HG03354 (cell line): ENCODE data around the gene HSD3B7.
A peak's percentile ranks its signal among the peaks of the same experiment; 100 is the strongest.

ENCODE experiments used
- ATAC-seq: cut with Tn5 transposase; IDR thresholded peaks from one replicate; pipeline ENCODE4 v1.9.1; 2021; ENCODE audit warnings: mild to moderate bottlenecking; ENCODE audit not compliant: unreplicated experiment, poor library complexity, severe bottlenecking

The HSD3B7 gene

DNA sequence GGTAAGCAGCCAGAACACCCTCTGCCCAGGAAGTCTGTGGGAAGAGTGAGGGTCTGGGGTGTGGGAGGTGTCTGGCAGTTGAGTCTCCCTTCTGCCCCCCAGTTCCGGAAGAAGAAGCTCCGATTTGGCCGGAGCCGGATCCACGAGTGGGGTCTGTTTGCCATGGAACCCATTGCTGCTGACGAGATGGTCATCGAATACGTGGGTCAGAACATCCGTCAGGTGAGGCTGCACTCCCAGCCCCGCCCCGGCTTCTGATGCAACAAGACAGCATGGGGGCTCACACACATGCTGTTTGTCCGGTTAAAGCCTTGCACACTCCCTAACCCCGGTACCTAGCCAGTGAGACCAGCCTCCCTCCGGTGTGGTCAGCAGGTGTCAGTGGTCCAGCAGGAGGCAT lies 4.0 kb upstream of the HSD3B7 start:
- ATAC-seq, result no peak

DNA sequence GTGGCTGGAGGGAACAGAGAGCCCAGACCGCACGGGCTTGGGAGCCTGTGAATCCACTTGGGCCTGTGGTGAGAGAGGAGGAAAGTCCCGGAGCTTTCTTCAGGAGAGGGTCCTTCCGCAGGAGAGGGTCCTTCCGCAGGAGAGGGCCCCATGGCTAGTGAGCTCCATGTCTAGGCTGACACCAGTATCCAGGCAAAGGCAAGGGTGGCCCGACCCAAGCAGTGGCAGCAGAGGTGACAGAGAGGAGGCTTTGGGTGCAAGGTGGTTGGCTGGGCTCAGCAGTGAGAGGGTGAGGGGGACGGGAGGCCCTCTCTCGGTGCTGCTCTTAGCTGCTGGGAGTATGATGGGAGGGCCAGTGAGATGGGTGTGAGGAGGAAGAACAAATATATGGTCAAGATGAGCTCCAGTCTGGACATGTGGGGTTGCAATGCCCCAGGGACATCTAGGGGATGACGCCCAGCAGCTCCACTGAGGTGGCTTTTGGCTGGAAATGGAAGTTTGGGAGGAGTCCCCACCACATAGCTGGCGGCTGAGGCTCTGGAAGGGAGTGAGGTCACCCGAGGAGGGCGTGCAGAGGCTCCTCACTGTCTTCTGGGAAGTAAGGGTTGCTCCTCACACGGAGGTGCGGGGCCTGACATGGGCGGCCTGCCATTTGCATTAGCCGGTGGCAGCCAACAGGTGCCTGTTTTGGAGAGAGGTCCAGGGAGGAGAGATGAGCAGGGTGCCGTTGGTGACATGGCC lies 2.3 kb upstream of the HSD3B7 start:
- no peak for ATAC-seq

DNA sequence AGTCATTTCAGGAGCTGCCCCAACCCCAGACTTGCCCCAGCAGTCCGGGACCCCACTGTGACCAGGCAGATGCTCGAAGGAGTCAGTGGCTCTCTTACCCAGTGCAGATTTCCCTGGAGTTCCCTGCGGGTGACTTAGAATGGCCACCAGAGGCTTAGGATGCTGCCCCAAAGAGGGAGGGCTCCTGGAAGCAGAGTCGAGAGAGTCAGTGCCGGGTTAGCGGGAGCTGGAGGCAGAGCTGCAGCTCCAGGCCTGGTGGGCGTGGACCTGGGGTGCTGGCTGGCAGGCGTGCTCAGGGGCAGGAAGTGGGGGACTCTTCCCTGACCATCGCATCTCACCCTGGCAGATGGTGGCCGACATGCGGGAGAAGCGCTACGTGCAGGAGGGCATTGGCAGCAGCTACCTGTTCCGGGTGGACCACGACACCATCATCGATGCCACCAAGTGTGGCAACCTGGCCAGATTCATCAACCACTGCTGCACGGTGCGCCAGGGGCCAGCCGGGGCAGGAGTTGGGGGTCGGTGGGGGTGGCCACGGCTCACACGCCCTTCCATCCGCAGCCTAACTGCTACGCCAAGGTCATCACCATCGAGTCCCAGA lies 1.6 kb upstream of the HSD3B7 start:
- ATAC-seq, result no peak

DNA sequence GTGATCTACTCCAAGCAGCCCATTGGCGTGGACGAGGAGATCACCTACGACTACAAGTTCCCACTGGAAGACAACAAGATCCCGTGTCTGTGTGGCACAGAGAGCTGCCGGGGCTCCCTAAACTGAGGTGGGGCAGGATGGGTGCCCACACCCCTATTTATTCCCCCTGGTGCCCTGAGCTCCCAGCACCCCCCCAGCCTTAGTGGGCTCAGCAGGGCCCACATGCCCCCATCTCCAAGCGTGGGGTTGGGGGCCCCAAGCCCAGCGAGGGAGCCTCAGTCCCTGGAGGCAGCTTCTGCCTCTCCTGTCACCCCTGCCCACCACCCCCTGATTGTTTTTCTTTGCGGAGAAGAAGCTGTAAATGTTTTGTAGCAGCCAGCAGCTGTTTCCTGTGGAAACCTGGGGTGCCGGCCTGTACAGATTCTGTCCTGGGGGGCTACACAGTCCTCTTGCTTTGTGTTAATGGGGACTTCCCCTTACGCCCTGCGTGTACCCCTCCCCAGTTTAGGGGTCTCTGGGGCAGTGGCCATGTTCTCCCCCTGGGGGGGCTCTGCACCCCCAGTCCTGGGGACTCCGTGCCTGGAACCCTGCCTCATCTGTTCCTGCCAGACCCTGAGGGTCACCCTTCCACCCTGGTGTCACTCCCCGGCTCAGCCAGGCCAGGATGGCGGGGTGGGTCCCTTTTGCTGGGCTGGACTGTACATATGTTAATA lies 953 bp upstream of the HSD3B7 start:
- no peak for ATAC-seq

DNA sequence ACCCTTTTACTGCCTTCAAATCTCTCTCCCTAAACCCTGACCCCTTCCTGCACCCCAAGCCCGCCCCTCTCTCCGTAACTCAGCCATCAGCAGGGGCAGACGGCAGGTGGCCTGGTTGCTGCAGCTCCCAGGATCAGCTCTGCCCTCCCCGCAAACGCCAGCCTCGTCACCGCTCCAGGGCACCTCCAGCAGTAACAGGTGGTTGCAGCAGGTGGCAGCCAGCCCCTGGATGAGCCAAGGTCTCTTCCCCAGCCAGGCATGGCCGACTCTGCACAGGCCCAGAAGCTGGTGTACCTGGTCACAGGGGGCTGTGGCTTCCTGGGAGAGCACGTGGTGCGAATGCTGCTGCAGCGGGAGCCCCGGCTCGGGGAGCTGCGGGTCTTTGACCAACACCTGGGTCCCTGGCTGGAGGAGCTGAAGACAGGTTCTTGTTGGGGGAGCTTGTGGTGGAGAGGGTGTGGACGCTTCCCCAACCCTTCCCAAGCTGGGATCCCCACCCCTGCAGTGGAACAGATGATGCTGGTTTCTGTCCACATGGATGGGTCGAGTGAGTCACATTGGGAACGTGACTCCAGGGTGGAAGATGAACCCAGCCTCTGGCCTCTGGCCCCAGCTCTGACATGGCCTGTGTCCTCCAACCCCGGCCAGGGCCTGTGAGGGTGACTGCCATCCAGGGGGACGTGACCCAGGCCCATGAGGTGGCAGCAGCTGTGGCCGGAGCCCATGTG lies 558 bp downstream of the HSD3B7 start:
- no peak for ATAC-seq

DNA sequence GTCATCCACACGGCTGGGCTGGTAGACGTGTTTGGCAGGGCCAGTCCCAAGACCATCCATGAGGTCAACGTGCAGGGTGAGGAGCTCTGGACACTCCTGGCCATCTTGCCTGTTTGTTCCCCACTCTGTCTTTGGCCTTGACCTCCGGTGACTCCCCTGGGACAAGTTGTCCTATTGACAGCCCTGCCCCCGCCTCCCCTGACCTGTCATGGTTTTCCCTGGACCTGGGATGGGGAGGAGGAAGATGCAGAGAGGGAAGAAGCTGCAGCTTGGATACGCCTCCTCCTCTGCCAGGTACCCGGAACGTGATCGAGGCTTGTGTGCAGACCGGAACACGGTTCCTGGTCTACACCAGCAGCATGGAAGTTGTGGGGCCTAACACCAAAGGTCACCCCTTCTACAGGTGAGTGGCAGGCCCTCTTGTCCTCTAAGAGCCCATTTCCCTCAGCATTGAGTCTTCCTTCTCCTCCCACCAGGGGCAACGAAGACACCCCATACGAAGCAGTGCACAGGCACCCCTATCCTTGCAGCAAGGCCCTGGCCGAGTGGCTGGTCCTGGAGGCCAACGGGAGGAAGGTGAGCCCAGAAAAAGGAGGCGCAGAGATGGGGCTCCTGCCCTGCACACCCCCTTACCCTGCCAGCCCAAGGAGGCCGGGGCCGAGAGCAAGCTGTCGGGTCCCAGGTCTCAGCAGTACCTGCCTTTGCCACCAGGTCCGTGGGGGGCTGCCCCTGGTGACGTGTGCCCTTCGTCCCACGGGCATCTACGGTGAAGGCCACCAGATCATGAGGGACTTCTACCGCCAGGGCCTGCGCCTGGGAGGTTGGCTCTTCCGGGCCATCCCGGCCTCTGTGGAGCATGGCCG lies 1.4 kb downstream of the HSD3B7 start:
- no peak for ATAC-seq

DNA sequence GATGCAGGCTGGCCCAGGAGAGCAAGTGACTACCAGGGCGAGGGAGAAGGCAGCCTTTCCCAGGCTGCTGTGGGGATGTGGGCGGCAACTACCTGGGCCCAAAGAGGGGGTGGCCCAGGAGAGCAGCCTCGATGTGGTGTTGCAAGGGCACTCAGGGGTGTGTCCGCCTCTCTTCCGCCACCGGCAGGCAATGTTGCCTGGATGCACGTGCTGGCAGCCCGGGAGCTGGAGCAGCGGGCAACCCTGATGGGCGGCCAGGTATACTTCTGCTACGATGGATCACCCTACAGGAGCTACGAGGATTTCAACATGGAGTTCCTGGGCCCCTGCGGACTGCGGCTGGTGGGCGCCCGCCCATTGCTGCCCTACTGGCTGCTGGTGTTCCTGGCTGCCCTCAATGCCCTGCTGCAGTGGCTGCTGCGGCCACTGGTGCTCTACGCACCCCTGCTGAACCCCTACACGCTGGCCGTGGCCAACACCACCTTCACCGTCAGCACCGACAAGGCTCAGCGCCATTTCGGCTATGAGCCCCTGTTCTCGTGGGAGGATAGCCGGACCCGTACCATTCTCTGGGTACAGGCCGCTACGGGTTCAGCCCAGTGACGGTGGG lies 2.7 kb downstream of the HSD3B7 start:
- no peak for ATAC-seq

DNA sequence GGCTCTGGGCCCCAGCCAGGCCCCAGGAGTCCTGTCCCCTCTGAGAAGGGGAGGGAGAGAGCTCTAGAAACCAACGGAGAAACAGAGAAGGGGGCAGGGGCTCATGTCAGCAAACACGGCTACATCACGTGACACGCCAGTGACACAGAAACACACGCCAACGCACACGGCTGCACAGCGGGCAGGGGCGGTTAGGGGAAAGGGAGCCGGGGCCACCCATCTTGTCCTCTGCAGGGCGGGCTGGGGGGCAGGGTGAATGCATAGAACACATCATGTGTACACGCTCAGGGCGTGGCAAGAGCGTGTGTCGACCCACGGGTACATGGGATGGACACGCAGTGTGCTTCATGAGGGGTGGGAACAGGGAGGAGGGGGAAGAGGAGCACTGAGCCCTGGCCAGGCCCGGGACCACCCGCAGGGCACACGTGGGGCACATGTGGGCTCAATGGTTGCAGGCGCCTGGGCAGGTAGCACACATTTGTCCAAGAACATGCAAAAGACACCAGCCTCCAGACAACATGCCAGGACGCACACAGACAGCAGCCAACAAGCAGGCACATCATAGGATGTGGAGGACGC lies 4.6 kb downstream of the HSD3B7 start:
- no peak for ATAC-seq

DNA sequence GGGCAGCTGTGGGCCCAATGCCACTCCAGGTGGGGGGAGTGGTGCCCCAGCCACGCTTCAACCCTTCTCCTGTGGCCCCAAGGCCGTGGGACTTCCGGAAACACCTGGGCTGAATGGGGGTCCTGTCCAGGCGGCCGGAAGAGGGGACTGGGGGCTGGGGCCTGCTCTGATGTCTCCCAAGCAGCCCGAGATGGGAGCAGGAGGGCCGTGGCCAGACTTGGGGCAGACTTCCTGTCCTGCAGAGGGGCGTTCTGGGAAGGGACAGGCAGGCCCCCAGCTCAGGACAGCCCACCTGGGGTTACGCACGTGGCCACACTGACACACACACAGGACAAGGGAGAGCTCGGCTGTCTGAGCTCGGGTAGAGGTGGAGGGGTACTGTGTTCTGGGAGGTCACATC lies 5.1 kb downstream of the HSD3B7 start:
- no peak for ATAC-seq

DNA sequence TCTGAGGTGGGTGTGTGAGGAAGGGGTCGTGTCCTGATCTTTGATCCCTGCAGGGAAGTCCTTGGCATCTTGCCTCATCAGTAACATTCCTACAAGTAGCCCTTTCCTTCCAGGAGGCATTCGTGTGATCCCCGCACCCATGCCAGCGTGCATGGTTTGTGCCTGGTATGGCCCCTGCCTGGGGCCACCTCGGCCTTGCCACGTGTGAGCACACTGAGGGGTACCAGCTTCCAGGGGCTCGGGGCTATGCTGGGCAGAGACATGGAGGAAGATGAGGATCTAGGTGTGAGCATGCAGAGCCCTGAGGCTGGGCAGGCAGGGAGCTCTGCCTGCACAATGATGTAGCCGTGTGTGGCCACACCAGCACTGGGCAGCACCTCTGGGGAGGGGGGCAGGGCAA lies 6.0 kb downstream of the HSD3B7 start:
- ATAC-seq, result no peak

DNA sequence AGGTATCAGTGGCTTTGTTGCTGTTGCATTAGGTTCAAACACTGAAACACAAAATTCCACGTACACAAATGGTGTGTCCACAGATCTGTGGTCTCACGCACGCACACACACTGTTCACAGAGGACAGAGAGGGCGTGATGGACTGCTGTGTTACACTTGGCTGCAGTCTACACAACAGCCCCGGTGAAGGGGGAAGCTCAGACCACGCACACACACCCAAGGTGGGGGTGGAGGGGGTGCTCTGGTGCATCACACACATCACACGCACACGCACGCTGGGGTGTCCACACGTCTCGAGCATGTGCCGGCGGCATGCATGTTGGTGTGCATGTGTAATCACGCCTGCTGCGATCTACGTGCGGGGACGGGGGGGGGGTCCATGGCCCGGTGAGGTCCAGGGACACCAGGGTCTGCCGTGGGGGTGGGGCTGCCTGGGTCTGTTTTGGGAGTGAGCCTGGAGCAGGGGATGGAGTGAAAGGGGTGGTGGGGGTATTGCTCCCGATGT lies 7.3 kb downstream of the HSD3B7 start:
- ATAC-seq, result no peak

DNA sequence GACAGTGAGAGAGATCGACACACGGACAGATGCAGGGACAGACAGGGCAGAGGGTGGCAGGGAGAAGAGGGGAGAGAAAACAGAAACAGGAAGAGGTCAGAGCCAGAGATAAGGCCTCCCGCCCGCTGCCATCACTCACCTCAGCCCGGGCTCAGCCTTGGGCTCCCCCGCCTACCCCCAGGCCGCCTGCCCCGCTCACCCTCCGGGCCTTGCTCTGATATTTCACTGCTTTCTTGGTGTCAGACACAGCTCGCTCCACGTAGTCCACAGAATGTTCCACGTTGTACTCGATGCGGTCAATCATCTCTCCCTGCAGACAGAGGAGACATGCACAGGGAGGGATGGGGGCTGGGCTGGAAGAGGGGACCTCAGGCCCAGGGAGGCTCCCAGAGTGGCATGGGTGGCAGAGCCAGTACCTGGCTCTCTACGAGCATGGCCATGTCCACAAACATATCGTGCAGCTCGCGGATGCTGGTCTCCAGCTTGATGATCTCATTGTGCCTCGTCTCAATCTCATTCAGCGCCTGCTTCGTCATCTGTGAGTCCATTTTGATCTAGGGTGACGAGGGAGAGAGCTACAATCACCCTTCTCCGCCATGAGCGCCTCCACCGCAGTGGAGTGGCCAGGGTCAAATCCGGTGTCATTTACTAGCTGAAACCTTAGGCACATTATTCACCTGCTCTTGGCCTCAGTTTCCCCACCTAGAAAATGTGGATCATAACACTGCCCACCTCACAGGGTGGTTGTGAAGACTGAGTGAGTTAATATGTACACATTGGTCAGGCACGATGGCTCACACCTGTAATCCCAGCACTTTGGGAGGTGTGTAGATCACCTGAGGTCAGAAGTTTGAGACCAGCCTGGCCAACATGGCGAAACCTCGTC lies 8.2 kb downstream of the HSD3B7 start:
- no peak for ATAC-seq

DNA sequence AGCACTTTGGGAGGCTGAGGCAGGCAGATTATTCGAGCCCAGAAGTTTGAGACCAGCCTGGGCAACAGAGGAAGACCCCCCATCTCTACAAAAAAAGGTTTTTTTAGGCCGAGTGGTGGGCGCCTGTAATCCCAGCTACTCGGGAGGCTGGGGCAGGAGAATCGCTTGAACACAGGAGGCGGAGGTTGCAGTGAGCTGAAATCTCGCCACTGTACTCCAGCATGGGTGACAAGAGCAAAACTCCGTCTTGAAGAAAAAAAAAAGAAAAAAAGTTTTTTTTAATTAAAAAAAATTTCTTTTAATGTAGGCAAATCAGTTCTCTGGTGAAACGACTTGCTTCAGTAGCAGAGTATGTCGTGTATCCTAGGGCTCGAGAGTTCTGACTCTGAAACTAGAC lies 10.9 kb downstream of the HSD3B7 start:
- ATAC-seq, result no peak

DNA sequence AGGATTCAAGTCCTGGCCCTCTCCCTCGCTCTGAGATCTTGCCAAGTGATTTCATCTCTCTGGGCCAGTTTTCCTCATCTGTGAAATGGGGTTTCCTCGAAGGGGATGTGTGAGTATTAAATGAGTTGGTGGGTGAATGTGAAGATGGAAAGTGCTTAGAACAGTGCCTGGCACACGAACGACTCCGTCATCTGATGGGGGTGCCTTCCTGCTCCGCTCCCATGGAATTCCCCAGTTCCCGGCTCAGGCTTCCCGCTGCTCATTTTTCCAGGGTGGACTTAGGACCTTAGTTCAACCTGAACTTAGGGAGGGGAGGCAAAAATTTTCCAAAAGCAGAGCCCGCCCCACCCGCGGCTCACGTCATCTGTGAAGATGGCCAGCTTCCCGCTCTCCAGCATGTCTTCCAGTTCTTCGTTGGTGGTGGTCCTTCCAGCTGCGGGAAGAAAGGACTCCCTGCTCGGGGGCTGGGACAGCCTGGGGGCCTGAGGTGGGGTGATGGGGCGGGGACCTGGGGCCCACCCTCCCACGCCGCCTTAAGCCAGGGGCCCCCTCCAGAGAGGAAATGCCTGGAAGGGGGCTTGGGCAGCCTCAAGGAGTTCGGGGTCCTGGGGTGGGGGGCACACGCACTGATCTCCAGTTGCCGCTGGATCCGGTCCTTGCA lies 11.4 kb downstream of the HSD3B7 start:
- ATAC-seq, result no peak

DNA sequence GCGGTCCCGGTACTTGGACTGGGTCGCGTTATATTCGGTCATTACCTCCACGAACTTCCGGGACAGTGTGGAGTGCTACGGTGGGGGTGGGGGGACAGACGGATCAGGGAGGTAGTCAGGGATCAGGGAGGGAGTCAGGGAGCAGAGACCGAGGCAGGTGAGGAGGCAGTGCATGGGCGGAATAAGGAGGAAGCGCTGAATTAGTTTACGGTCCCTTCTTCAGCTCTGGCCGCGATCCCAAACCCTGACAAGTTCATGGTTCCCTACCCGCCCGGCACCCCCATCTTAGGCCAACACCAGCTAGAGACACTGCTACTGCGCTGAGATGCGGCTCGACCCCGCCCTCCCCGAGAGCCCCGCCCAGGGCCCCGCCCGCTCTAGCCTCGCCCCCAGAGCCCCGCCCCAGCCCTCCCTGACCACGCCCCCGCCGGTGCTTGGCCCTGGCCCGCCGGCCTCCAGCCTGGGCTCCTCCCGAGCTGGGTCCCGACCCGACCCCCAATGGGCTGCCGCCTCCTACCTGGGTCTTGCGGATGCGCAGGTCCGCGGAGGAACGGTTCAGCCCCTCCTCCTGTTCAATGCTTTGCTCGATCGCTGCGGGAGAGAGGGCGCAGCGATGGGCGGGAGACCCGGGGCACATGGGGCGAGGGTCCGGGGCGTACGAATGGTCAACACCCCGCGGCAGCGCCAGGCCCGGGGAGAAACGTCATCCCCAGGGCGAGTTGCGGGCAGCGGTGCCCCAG lies 12.1 kb downstream of the HSD3B7 start:
- peak; percentile 81 for ATAC-seq
